IPS-NIHi7 (cell line): ENCODE results near the gene MDK.
A peak's percentile ranks its signal among the peaks of the same experiment; 100 is the strongest.

Experiments
- DNase-seq: peaks from one replicate; pipeline ENCODE4 v3.0.0; 2012; ENCODE audit warnings: mixed read lengths; ENCODE audit errors: extremely low spot score

MDK gene

GRCh38 chr11:46347637-46348311 is 33.7 kb upstream of the MDK start:
- DNase-seq, result no peak

- no peak for DNase-seq
Observed at GRCh38 chr11:46348566-46349401, 32.7 kb upstream of the MDK start.

GRCh38 chr11:46350695-46351094 is 30.8 kb upstream of the MDK start:
- DNase-seq, result no peak

- DNase-seq, result no peak
Observed at GRCh38 chr11:46351148-46351547, 30.3 kb upstream of the MDK start.

GRCh38 chr11:46351606-46352005 is 29.9 kb upstream of the MDK start:
- no peak for DNase-seq

- DNase-seq, result peak; percentile 73
Observed at GRCh38 chr11:46352063-46352841, 29.2 kb upstream of the MDK start.

- no peak for DNase-seq
Observed at GRCh38 chr11:46353698-46354097, 27.8 kb upstream of the MDK start.

GRCh38 chr11:46356924-46357482 is 24.5 kb upstream of the MDK start:
- no peak for DNase-seq

GRCh38 chr11:46357483-46357936 is 24.0 kb upstream of the MDK start:
- no peak for DNase-seq

- no peak for DNase-seq
Observed at GRCh38 chr11:46359953-46360352, 21.5 kb upstream of the MDK start.

GRCh38 chr11:46360878-46361277 is 20.6 kb upstream of the MDK start:
- DNase-seq, result no peak

GRCh38 chr11:46361283-46362155 is 19.9 kb upstream of the MDK start:
- DNase-seq, result no peak

- DNase-seq, result no peak
Observed at GRCh38 chr11:46362156-46363030, 19.1 kb upstream of the MDK start.

- DNase-seq, result no peak
Observed at GRCh38 chr11:46363031-46363407, 18.4 kb upstream of the MDK start.

- no peak for DNase-seq
Observed at GRCh38 chr11:46363455-46364005, 17.9 kb upstream of the MDK start.

- no peak for DNase-seq
Observed at GRCh38 chr11:46364056-46364455, 17.4 kb upstream of the MDK start.

- DNase-seq, result no peak
Observed at GRCh38 chr11:46364791-46365190, 16.7 kb upstream of the MDK start.

- no peak for DNase-seq
Observed at GRCh38 chr11:46366260-46366659, 15.2 kb upstream of the MDK start.

GRCh38 chr11:46366661-46367161 is 14.8 kb upstream of the MDK start:
- no peak for DNase-seq
